ENCODE measurements around the gene MMP20. TPM values are rescaled to one million over a fixed set of nuclear protein-coding genes. Genes with fewer than 3 reads are reported as not detected.

The MMP20 gene
- total and polyA plus RNA-seq, 2 experiments from 2014 or later: not detected

DNA sequence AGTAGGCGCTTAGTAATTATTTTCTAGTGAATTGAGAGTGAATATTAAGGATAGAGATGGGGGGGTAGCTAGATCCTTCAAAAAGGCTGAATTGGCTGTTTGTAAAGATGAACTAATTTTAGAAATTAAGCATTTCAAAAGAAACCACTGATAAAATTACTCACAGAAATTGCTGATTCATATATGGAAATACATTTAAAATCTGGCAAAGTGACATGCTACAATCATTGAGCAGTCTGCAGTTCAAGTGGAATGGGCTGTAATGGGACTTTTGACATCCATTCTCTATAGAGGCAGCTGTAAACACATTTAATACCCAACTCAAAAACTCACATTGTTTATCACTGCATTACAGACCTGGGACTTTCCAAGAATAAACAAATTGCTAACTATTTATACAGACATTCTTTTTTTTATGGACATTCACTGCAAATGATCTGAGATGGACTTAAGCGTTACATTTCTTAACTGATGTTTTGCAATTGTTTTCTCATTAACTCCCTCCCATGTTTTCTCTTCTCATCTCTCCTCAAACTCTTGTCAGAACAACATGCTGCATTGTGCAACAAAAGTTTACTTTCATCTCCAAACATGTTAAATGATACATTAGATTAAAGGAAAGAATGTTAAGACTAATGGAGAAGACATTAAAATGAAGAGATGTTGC is 52.4 kb downstream of the MMP20 start (continued):
- TF ChIP-seq REST (IDR thresholded peaks at IDR 0.05; ENCODE audit: unreplicated experiment): no peak
- no peak for TF ChIP-seq ZNF114 (CRISPR knock-in tag; IDR thresholded peaks at IDR 0.05)
- TF ChIP-seq JUNB (IDR thresholded peaks at IDR 0.05; ENCODE audit: unreplicated experiment): no peak
- TF ChIP-seq EZH2phosphoT487 (IDR thresholded peaks at IDR 0.05; ENCODE audit: unreplicated experiment): no peak
- TF ChIP-seq EZH2 (IDR thresholded peaks at IDR 0.05; ENCODE audit: low read depth, unreplicated experiment): no peak
- TF ChIP-seq ETS1 (IDR thresholded peaks at IDR 0.05): no peak
- TF ChIP-seq CTCF (conservative IDR thresholded peaks at IDR 0.05; ENCODE audit: low read depth in 2 of 2): no peak
- TF ChIP-seq ZNF331 (CRISPR knock-in tag; IDR thresholded peaks at IDR 0.05; ENCODE audit: low read depth): no peak
- TF ChIP-seq POLR2AphosphoS5 (IDR thresholded peaks at IDR 0.05; ENCODE audit: low read depth): no peak
- no peak for TF ChIP-seq STAT1 (IDR thresholded peaks at IDR 0.05; ENCODE audit: unreplicated experiment)
- TF ChIP-seq NANOG (IDR thresholded peaks at IDR 0.05; ENCODE audit: borderline replicate concordance): no peak
- no peak for TF ChIP-seq CREB1 (CRISPR knock-in tag; IDR thresholded peaks at IDR 0.05; ENCODE audit: low read depth)

GRCh38 chr11:102568851-102569250 is 56.3 kb downstream of the MMP20 start:
- Histone ChIP-seq H3K4me3 (no peak overlapping the region), H3K27me3 (ENCODE audit: insufficient read depth) (no peaks in the 10 kb centered on the region), H3K79me2 (replicated peaks; ENCODE audit: insufficient read depth) (no peaks in the 10 kb centered on the region), H3K9me2 (ENCODE audit: insufficient read depth) (peaks cover 5% of the 10 kb centered on the region; the same call in 1 of the 2 replicates), H3K27ac (ENCODE audit: low read depth) (no peak overlapping the region), H4K20me1 (replicated peaks; ENCODE audit: insufficient read depth) (no peaks in the 10 kb centered on the region), H3K36me3 (ENCODE audit: insufficient read depth) (0 out of 2 replicates have a peak, but pooled peaks cover 6% of the 10 kb centered on the region), H3K4me1 (ENCODE audit: insufficient read depth) (no peaks in the 10 kb centered on the region), H3F3A (replicated peaks; ENCODE audit: low read depth) (no peaks in the 10 kb centered on the region), H3K4me2 (no peak overlapping the region), H2AFZ (no peak overlapping the region)
- H3K9me3 Mint-ChIP-seq: peaks cover 34% of the 10 kb centered on the region
- H3K36me3 Mint-ChIP-seq (ENCODE audit: low read depth): peaks cover 33% of the 10 kb centered on the region
- TF ChIP-seq ZNF331 (CRISPR knock-in tag; IDR thresholded peaks at IDR 0.05; ENCODE audit: low read depth): no peak
- no peak for TF ChIP-seq CTCF (conservative IDR thresholded peaks at IDR 0.05; ENCODE audit: low read depth in 2 of 2)
- TF ChIP-seq REST (IDR thresholded peaks at IDR 0.05; ENCODE audit: unreplicated experiment): no peak
- ATAC-seq (no peak), DNase-seq (ENCODE audit: low spot score) (no peak)
- peaks cover 12% of the 10 kb centered on the region for H3K27me3 Mint-ChIP-seq (ENCODE audit: insufficient read depth, low read depth, poor library complexity)
- no peaks in the 10 kb centered on the region for H3K4me1 Mint-ChIP-seq
- no peak overlapping the region for H3K27ac Mint-ChIP-seq
- H3K4me3 Mint-ChIP-seq: no peak overlapping the region
